ENCODE results near the gene CHMP1A.

Gene CHMP1A

GRCh38 chr16:89602273-89602951 is 55.1 kb downstream of the CHMP1A start:
- DNase-seq, result peak; percentile 26

DNA sequence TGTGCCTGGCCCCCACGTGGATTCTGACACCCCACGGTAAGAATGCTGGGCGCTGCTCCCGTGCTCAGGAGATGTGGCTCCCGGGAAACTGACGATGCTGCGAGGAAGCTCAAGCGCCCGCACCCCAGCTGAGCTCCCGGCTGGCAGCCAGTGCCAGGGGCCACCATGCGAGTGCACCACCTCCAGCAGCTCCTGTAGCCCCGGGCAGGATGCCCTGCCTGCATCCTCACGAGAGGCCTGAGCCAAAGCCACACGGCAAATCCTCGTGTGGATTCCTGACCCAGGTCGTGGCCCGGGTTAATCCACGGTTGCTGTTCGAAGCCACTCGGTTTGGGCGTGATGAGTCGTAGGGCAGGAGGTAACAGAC is 55.6 kb downstream of the CHMP1A start:
- no peak for DNase-seq

DNA sequence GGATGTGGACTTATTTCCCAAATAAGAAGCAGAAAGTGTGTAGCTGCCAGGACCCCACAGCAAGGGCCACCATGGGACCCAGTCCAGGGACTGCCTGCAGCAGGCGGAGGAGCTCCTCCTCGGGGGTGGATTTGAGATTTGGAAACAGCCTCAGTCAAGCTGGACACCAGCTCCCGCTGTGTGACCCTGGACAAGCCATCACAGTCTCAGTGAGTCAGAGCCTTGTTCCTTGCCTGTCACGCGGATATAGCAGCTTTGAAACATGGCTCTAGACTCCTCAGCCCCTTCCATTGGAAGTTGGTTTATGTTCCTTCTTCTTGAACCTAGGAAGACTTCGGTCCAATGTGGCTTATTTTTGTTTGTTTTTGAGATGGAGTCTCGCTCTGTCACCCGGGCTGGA is 56.6 kb downstream of the CHMP1A start:
- peak; percentile 21 for DNase-seq

DNA sequence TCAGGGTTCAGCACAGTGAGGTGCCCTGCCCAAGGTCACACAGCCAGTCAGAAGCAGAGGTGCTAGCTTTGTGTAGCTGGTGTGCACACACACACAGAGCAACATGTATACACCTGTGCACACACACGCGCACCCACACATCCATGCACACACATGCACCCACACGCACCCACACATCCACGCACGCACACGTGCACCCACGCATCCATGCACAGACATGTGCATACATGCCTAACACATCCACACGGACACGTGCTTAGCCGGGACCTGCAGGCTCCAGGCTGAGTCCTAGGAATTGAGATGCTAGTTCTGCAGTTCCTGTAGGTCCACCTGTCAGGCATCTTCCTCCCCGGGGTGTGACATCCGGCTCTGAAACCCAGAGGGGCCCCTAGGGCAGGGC is 57.1 kb downstream of the CHMP1A start:
- no peak for DNase-seq

GRCh38 chr16:89599902-89600301 is 57.6 kb downstream of the CHMP1A start:
- no peak for DNase-seq

GRCh38 chr16:89599451-89599858 is 58.1 kb downstream of the CHMP1A start:
- peak; percentile 85 for DNase-seq

GRCh38 chr16:89598199-89598598 is 59.3 kb downstream of the CHMP1A start:
- peak; percentile 75 for DNase-seq

DNA sequence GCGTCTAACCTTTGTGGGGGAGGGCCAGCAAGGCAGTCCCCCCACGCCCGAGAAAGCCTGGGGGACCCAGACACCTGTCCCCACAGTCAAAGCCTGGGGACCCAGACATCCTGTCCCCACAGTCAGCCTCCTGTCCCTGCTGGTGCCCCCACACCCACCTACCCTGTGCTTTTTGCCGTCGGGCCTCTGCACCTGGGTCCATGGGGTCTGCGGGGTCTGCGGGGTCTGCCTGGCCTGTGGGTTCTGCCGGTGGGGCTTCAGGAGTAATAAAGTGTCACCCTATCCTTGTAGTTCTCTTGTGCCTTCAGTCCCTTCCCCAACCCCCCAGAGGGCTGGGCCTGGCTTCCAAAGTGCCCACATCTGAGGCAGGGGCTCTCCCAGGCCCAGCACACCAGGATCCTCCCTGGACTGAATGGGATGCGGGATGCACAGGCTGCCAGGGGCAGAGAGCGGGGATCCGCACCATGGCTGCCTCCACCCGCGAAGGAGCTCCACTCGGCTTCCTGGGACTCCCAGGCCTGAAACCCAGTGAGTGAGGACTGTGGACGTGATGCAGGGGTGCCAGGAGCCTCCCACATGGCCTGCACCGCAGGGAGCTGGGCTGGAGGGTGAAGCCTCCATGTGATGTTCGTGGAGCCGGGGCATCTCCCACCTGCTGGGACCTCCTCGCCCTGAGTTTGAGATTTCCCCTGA is 60.4 kb downstream of the CHMP1A start:
- DNase-seq, result no peak

- no peak for DNase-seq
These were observed 61.3 kb downstream of the CHMP1A start for GRCh38 chr16:89596061-89596689.

- no peak for DNase-seq
These were observed 62.0 kb downstream of the CHMP1A start for GRCh38 chr16:89595330-89596060.

All from DMS53 (cell line).